B cell (primary cell): Measurements from ENCODE around the gene PAQR3. TPM values are rescaled to one million over a fixed set of nuclear protein-coding genes. Genes with fewer than 3 reads are reported as not detected.

Source experiments
- ATAC-seq: fragments of 200-7000 bp; cut with Tn5 transposase; one replicate; pipeline ENCODE4 v1.10.0; 2021; ENCODE audit warnings: low read depth, mild to moderate bottlenecking, moderate number of reproducible peaks, moderate library complexity
- CTCF ChIA-PET: fragments of 350-600 bp; sonication (Branson Sonifier 250); formaldehyde crosslinking; loops from one replicate; lab custom pipeline; 2021; ENCODE audit warnings: antibody characterized with exemption, inconsistent platforms; lab: Charles Lee
- POLR2A ChIA-PET: fragments of 350-600 bp; sonication (Branson Sonifier 250); formaldehyde crosslinking; loops from one replicate; lab custom pipeline; 2021; ENCODE audit warnings: antibody characterized with exemption; lab: Charles Lee
- DNase-seq: peaks from one replicate; pipeline ENCODE4 v3.0.0; 2013
- H2AFZ ChIP-seq: 2 replicates; pipeline ENCODE4 v1.6.1; 2012; ENCODE audit warnings: mild to moderate bottlenecking, low read depth, low read length; ENCODE audit not compliant: insufficient read depth, poor library complexity, severe bottlenecking
- H3K27ac ChIP-seq, 2 donors: 1 replicate in 1 of 2; 2 replicates in 1 of 2; pipeline ENCODE4 v1.5.1; 2012 to 2013; ENCODE audit warnings: low read length in 2 of 2, mild to moderate bottlenecking in 2 of 2, moderate library complexity in 1 of 2
- H3K27me3 ChIP-seq, 4 experiments: fragments of 200-600 bp in 1 of 4; sonication (generic) in 1 of 4; replicated peaks in 1 of 4; 1 replicate in 2 of 4; 2 replicates in 2 of 4; pipeline versions ENCODE4 v1.6.1 to v1.7.0; 2013 to 2016; ENCODE audit warnings: low read length in 3 of 4, mild to moderate bottlenecking in 2 of 4, mixed read lengths in 1 of 4, moderate library complexity in 1 of 4; ENCODE audit not compliant: insufficient read depth in 4 of 4, control insufficient read depth in 3 of 4; ENCODE audit errors: control extremely low read depth in 1 of 4
- H3K36me3 ChIP-seq, 2 experiments: replicated peaks in 1 of 2; 1 replicate in 1 of 2; 2 replicates in 1 of 2; pipeline versions ENCODE4 v1.6.1 to v1.7.1; 2013; ENCODE audit warnings: low read length in 1 of 2; ENCODE audit not compliant: insufficient read depth in 2 of 2, control insufficient read depth in 1 of 2; ENCODE audit errors: control extremely low read depth in 1 of 2, extremely low read depth in 1 of 2
- H3K4me1 ChIP-seq, 2 donors: fragments of 200-600 bp in 1 of 2; sonication (generic) in 1 of 2; 1 replicate in 1 of 2; 2 replicates in 1 of 2; pipeline versions ENCODE4 v1.5.1 to v1.6.1; 2013 to 2017; ENCODE audit warnings: low read length in 2 of 2; ENCODE audit not compliant: control insufficient read depth in 2 of 2, insufficient read depth in 2 of 2
- H3K4me2 ChIP-seq: replicated peaks from 2 replicates; pipeline ENCODE3; 2012; ENCODE audit warnings: mild to moderate bottlenecking, low read depth, low read length; ENCODE audit not compliant: poor library complexity, severe bottlenecking
- H3K4me3 ChIP-seq, 5 experiments: fragments of 200-600 bp in 1 of 5; sonication (generic) in 1 of 5; 1 replicate in 3 of 5; 2 replicates in 2 of 5; pipeline versions ENCODE4 v1.5.1 to v1.7.0; 2011 to 2016; ENCODE audit warnings: low read length in 4 of 5, mild to moderate bottlenecking in 4 of 5, low read depth in 2 of 5, control low read depth in 1 of 5, moderate library complexity in 1 of 5; ENCODE audit not compliant: insufficient read depth in 1 of 5; ENCODE audit errors: control extremely low read depth in 1 of 5, extremely low read depth in 1 of 5
- H3K79me2 ChIP-seq: fragments of 200-600 bp; sonication (generic); one replicate; pipeline ENCODE4 v1.6.0; 2016; ENCODE audit warnings: low read length; ENCODE audit not compliant: control insufficient read depth, insufficient read depth
- H3K9ac ChIP-seq: fragments of 200-600 bp; sonication (generic); 2 replicates; pipeline ENCODE4 v1.6.1; 2017; ENCODE audit warnings: mild to moderate bottlenecking, low read length, moderate library complexity
- H3K9me3 ChIP-seq, 3 donors: one replicate each; pipeline versions ENCODE4 v1.6.1 to v1.7.1; 2013; ENCODE audit warnings: low read length in 2 of 3; ENCODE audit not compliant: control insufficient read depth in 2 of 3, insufficient read depth in 1 of 3; ENCODE audit errors: control extremely low read depth in 1 of 3
- H4K20me1 ChIP-seq: 2 replicates; pipeline ENCODE4 v1.6.0; 2012; ENCODE audit warnings: mild to moderate bottlenecking, low read length; ENCODE audit not compliant: insufficient read depth, control insufficient read depth, poor library complexity, severe bottlenecking
- H3K27ac Mint-ChIP-seq: one replicate; pipeline ENCODE4 v1.8.0; 2021; ENCODE audit warnings: mixed read lengths
- H3K27me3 Mint-ChIP-seq: one replicate; pipeline ENCODE4 v1.8.0; 2021; ENCODE audit warnings: mixed read lengths
- H3K4me1 Mint-ChIP-seq: one replicate; pipeline ENCODE4 v1.8.0; 2021; ENCODE audit warnings: mixed read lengths
- H3K4me3 Mint-ChIP-seq: one replicate; pipeline ENCODE4 v1.8.0; 2021; ENCODE audit warnings: mixed read lengths
- H3K9me3 Mint-ChIP-seq: one replicate; pipeline ENCODE4 v1.8.0; 2022; ENCODE audit warnings: mixed read lengths; ENCODE audit not compliant: insufficient read depth
- EZH2 ChIP-seq: IDR thresholded peaks from 2 replicates; pipeline ENCODE4 v1.6.1; 2012; ENCODE audit warnings: borderline replicate concordance, low read depth, mild to moderate bottlenecking, moderate library complexity, low read length; ENCODE audit not compliant: insufficient read depth, poor library complexity, severe bottlenecking
- WGBS: methylation state at CpG from one replicate; pipeline ENCODE4 v1.1.5; 2013; ENCODE audit warnings: missing lambda C conversion rate; ENCODE audit not compliant: insufficient coverage; 5-methylcytosine and 5-hydroxymethylcytosine counted together
- intact Hi-C: fragments of 100-400 bp; cut with micrococcal nuclease; formaldehyde crosslinking; loops from one replicate; pipeline ENCODE4 v1.10.0; 2022
- polyA plus RNA-seq: library from polyadenylated mRNA; depleted of rRNA; stranded (reverse); fragments of >200 nt; gene quantifications from 2 replicates; pipeline ENCODE4 v1.2.3, GENCODE V29; 2012
- total RNA-seq, 2 donors: library from RNA; stranded (reverse); fragments of 120-200 nt in 1 of 2; gene quantifications; 1 replicate in 1 of 2; 2 replicates in 1 of 2; pipeline versions ENCODE4 v1.2.3 to v1.2.4, GENCODE V29; 2013 to 2022
- TF ChIP-seq, protein P1 (sequence below): fragments of 200-600 bp; IDR thresholded peaks from one replicate; pipeline ENCODE4 v1.8.0; 2022; ENCODE audit warnings: antibody characterized with exemption, mild to moderate bottlenecking

The PAQR3 gene
- total and polyA plus RNA-seq, 2 donors (not counting 1 experiment from before 2014, with no cell fraction given): 5.3 to 12.6 TPM

DNA sequence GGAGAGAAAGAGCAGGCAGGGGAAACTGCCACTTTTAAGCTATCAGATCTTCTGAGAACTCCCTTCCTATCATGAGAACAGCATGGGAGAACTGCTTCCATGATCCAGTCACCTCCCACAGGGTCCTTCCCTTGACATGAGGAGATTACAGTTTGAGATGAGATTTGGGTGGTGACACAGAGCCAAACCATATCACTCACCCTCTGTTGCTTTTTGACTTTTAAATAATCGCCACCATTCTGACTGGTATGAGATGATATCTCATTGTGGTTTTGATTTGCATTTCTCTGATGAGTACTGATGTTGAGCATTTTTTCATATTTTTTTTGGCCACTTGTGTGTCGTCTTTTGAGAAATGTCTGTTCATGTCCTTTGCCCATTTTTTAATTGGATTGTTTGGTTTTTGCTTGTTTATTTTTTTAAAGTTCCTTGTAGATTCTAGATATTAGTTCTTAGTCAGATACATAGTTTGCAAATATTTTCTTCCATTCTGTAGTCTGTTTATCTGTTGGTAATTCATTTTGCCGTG lies 6.5 kb upstream of the PAQR3 start:
- intact Hi-C loops: no loop called here
- no peak for ATAC-seq

DNA sequence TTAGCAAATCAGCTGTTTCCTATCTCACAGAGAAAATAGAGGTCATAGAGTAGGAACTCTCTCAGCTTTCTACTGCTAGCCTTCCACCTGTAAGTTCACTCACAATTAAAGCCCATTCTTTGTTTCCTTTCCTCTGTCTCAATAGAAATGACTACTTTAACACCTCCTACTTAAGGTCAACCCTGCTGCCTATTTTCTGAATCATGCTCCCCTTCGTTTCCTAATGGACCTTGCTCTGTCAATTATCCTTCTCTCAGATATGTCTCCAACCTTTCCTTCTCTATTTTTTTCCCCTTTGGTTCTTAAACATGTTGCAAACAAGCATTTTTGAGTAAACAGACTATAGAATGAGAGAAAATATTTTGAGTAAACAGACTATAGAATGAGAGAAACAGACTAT lies 5.1 kb upstream of the PAQR3 start:
- Mint-ChIP-seq H3K27ac (no peak overlapping the region), H3K4me3 (no peak overlapping the region), H3K9me3 (no peaks in the 10 kb centered on the region), H3K27me3 (peaks cover 25% of the 10 kb centered on the region), H3K4me1 (peaks cover 7% of the 10 kb centered on the region)
- Histone ChIP-seq H4K20me1 (no peaks in the 10 kb centered on the region), H3K4me2 (no peak overlapping the region), H3K4me1 (peaks cover 6 to 8% of the 10 kb centered on the region in 2 donors), H3K79me2 (no peaks in the 10 kb centered on the region), H3K27ac (no peak overlapping the region), H2AFZ (no peak overlapping the region), H3K9ac (no peak overlapping the region), H3K36me3 (no peaks in the 10 kb centered on the region), H3K27me3 (peaks cover 0 to 2% (median 1%) of the 10 kb centered on the region in 4 experiments), H3K4me3 (no peak overlapping the region), H3K9me3 (no peaks in the 10 kb centered on the region)
- DNase-seq (no peak), ATAC-seq (no peak)
- whole genome bisulfite sequencing: 80% methylated on average over 1 of the region's 1 CpG
- intact Hi-C loops: loop anchor here (5.0 kb wide), 1 partner anchor 1128 kb away; the partner anchor contains the start of gene ANTXR2
- no peak for TF ChIP-seq EZH2
- TF ChIP-seq, protein P1, sequence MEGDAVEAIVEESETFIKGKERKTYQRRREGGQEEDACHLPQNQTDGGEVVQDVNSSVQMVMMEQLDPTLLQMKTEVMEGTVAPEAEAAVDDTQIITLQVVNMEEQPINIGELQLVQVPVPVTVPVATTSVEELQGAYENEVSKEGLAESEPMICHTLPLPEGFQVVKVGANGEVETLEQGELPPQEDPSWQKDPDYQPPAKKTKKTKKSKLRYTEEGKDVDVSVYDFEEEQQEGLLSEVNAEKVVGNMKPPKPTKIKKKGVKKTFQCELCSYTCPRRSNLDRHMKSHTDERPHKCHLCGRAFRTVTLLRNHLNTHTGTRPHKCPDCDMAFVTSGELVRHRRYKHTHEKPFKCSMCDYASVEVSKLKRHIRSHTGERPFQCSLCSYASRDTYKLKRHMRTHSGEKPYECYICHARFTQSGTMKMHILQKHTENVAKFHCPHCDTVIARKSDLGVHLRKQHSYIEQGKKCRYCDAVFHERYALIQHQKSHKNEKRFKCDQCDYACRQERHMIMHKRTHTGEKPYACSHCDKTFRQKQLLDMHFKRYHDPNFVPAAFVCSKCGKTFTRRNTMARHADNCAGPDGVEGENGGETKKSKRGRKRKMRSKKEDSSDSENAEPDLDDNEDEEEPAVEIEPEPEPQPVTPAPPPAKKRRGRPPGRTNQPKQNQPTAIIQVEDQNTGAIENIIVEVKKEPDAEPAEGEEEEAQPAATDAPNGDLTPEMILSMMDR: no peak
- CTCF ChIA-PET: no interaction called here
- POLR2A ChIA-PET: no interaction called here

More for the DNA sequence above, 6.5 kb upstream of the PAQR3 start:
- H3K9ac ChIP-seq: no peak overlapping the region
- no peak overlapping the region for H3K4me2 ChIP-seq
- H3K79me2 ChIP-seq: no peaks in the 10 kb centered on the region
- no peak for DNase-seq
- H3K27me3 Mint-ChIP-seq: peaks cover 31% of the 10 kb centered on the region
- H3K27ac ChIP-seq: no peak overlapping the region
- no peak overlapping the region for H3K4me3 Mint-ChIP-seq
- TF ChIP-seq, protein P1: no peak
- TF ChIP-seq EZH2: no peak
- WGBS: no CpG with 5 or more reads among the region's 3 CpGs
- no peaks in the 10 kb centered on the region for H3K4me1 Mint-ChIP-seq
- CTCF ChIA-PET: no interaction called here
- POLR2A ChIA-PET: no interaction called here
- no peaks in the 10 kb centered on the region for H3K9me3 Mint-ChIP-seq
- H4K20me1 ChIP-seq: no peaks in the 10 kb centered on the region
- no peak overlapping the region for H2AFZ ChIP-seq
- H3K27ac Mint-ChIP-seq: no peak overlapping the region
- peaks cover 0 to 2% (median 1%) of the 10 kb centered on the region in 4 experiments for H3K27me3 ChIP-seq
- H3K4me1 ChIP-seq: no peaks in the 10 kb centered on the region
- H3K9me3 ChIP-seq: no peaks in the 10 kb centered on the region
- H3K36me3 ChIP-seq: no peaks in the 10 kb centered on the region
- H3K4me3 ChIP-seq: no peak overlapping the region
